Lower lobe of right lung (tissue), 2 donors: ENCODE results near the gene SIN3B. TPM values are rescaled to one million over a fixed set of nuclear protein-coding genes. Genes with fewer than 3 reads are reported as not detected.

ENCODE experiments used
- ATAC-seq, 2 donors: fragments of 200-7000 bp; cut with Tn5 transposase; one replicate each; pipeline ENCODE4 v1.9.1; 2020 to 2022; ENCODE audit warnings: mild to moderate bottlenecking in 2 of 2, moderate library complexity in 2 of 2
- DNase-seq: peaks from one replicate; pipeline ENCODE4 v3.0.0-alpha.2; 2020
- H3K27ac ChIP-seq: fragments of 200-600 bp; one replicate; pipeline ENCODE4 v1.8.0; 2022
- H3K27me3 ChIP-seq: fragments of 200-600 bp; one replicate; pipeline ENCODE4 v1.8.0; 2022; ENCODE audit warnings: low read depth
- H3K36me3 ChIP-seq: fragments of 200-600 bp; one replicate; pipeline ENCODE4 v1.8.0; 2022; ENCODE audit warnings: mild to moderate bottlenecking
- H3K4me1 ChIP-seq: fragments of 200-600 bp; one replicate; pipeline ENCODE4 v1.8.0; 2022
- H3K4me3 ChIP-seq: fragments of 200-600 bp; one replicate; pipeline ENCODE4 v1.8.0; 2022; ENCODE audit warnings: mild to moderate bottlenecking
- H3K9me3 ChIP-seq: fragments of 200-600 bp; one replicate; pipeline ENCODE4 v1.8.0; 2022
- intact Hi-C: fragments of 100-400 bp; cut with DNase I; formaldehyde crosslinking; loops from one replicate; pipeline ENCODE4 v1.11.0; 2022
- total RNA-seq: library from RNA; stranded (reverse); fragmentation: NEBNext Ultra II Directional; extraction: Animal tissue kit (Norgen Biotek cat#: 25700); gene quantifications from one replicate; pipeline ENCODE4 v1.2.1, GENCODE V29; 2021
- TF ChIP-seq, protein P1 (sequence below): fragments of 200-600 bp; IDR thresholded peaks from one replicate; pipeline ENCODE4 v1.8.0; 2022; ENCODE audit warnings: antibody characterized with exemption, mild to moderate bottlenecking
- donor health status: DM: no; HTN: yes; CAD: no; lungs with severe emphysema.

SIN3B gene
- total RNA-seq, 1 donor from 2014 or later: 56.6 TPM

- H3K27me3 ChIP-seq: no peaks in the 10 kb centered on the region
- no peak overlapping the region for H3K4me3 ChIP-seq
- no peak for DNase-seq
- H3K4me1 ChIP-seq: peaks cover 15% of the 10 kb centered on the region
- H3K9me3 ChIP-seq: no peaks in the 10 kb centered on the region
- intact Hi-C loops: no loop called here
- ATAC-seq: no peak
- H3K36me3 ChIP-seq: peaks cover 81% of the 10 kb centered on the region
- TF ChIP-seq, protein P1, sequence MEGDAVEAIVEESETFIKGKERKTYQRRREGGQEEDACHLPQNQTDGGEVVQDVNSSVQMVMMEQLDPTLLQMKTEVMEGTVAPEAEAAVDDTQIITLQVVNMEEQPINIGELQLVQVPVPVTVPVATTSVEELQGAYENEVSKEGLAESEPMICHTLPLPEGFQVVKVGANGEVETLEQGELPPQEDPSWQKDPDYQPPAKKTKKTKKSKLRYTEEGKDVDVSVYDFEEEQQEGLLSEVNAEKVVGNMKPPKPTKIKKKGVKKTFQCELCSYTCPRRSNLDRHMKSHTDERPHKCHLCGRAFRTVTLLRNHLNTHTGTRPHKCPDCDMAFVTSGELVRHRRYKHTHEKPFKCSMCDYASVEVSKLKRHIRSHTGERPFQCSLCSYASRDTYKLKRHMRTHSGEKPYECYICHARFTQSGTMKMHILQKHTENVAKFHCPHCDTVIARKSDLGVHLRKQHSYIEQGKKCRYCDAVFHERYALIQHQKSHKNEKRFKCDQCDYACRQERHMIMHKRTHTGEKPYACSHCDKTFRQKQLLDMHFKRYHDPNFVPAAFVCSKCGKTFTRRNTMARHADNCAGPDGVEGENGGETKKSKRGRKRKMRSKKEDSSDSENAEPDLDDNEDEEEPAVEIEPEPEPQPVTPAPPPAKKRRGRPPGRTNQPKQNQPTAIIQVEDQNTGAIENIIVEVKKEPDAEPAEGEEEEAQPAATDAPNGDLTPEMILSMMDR: no peak
- no peak overlapping the region for H3K27ac ChIP-seq
Measured at GRCh38 chr19:16861011-16861410, 31.8 kb downstream of the SIN3B start.

- ATAC-seq (no peak), DNase-seq (no peak)
- TF ChIP-seq, protein P1: no peak
- H3K27me3 ChIP-seq: no peaks in the 10 kb centered on the region
- peaks cover 81% of the 10 kb centered on the region for H3K36me3 ChIP-seq
- no peaks in the 10 kb centered on the region for H3K9me3 ChIP-seq
- H3K27ac ChIP-seq: no peak overlapping the region
- H3K4me1 ChIP-seq: peaks cover 15% of the 10 kb centered on the region
- intact Hi-C loops: no loop called here
- H3K4me3 ChIP-seq: no peak overlapping the region
Measured at GRCh38 chr19:16861834-16862233, 32.6 kb downstream of the SIN3B start.

- TF ChIP-seq, protein P1: no peak
- H3K9me3 ChIP-seq: no peaks in the 10 kb centered on the region
- peaks cover 15% of the 10 kb centered on the region for H3K4me1 ChIP-seq
- H3K27ac ChIP-seq: no peak overlapping the region
- no peaks in the 10 kb centered on the region for H3K27me3 ChIP-seq
- intact Hi-C loops: no loop called here
- DNase-seq (no peak), ATAC-seq (peak; percentile 5 to 37)
- H3K36me3 ChIP-seq: peaks cover 86% of the 10 kb centered on the region
- H3K4me3 ChIP-seq: no peak overlapping the region
Measured at GRCh38 chr19:16862826-16863415, 33.7 kb downstream of the SIN3B start.

GRCh38 chr19:16867211-16867610 is 38.0 kb downstream of the SIN3B start:
- H3K27me3 ChIP-seq: no peaks in the 10 kb centered on the region
- TF ChIP-seq, protein P1: no peak
- no peaks in the 10 kb centered on the region for H3K9me3 ChIP-seq
- peaks cover 98% of the 10 kb centered on the region for H3K36me3 ChIP-seq
- intact Hi-C loops: no loop called here
- no peak overlapping the region for H3K4me3 ChIP-seq
- DNase-seq (no peak), ATAC-seq (no peak)
- H3K27ac ChIP-seq: no peak overlapping the region
- peaks cover 21% of the 10 kb centered on the region for H3K4me1 ChIP-seq

- Histone ChIP-seq H3K4me3 (no peak overlapping the region), H3K4me1 (peaks cover 21% of the 10 kb centered on the region), H3K27me3 (no peaks in the 10 kb centered on the region), H3K36me3 (peaks cover 98% of the 10 kb centered on the region), H3K27ac (no peak overlapping the region), H3K9me3 (no peaks in the 10 kb centered on the region)
- intact Hi-C loops: no loop called here
- no peak for DNase-seq
- TF ChIP-seq, protein P1: no peak
- ATAC-seq: no peak
Measured at GRCh38 chr19:16868423-16869130, 39.4 kb downstream of the SIN3B start.
